ENCODE measurements around the gene SNX32. TPM values are rescaled to one million over a fixed set of nuclear protein-coding genes. Genes with fewer than 3 reads are reported as not detected.

Gene SNX32
- total RNA-seq, 4 donors from 2014 or later = 0.76 to 1.1 TPM; not detected in 2

DNA sequence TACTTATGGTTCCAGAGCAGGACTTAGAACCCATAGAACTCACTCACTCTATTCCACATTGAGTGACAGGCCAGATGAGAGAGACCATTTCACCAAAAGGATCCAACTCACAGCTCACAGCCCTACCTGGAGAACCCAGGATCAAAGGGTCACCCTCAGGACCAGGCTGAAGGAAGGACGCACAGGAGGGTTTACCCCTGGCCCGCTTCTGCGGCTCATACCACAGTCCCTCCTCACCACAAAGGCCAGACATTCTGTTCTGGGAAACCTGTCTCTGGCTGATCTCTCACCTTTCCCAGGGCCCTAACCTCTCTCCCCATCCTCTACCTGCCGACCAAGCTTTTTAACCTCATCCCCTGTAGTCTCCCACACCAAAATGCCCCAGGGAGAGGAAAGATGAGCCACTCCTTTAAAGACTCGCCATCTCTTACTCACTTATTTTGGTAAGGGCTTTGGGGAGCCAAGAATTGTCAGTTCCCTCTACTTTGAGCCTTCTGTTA, 61.8 kb downstream of the SNX32 start:
- TF ChIP-seq POLR2A (IDR thresholded peaks at IDR 0.05) (no peak), POLR2AphosphoS5 (IDR thresholded peaks at IDR 0.05) (no peak), EP300 (IDR thresholded peaks at IDR 0.05) (no peak), CTCF (IDR thresholded peaks at IDR 0.05) (no peak)
- Histone ChIP-seq H3K27me3 (no peaks in the 10 kb centered on the region), H3K27ac (no peak overlapping the region), H3K4me3 (no peak overlapping the region), H3K4me1 (peaks cover 58% of the 10 kb centered on the region), H3K9me3 (no peaks in the 10 kb centered on the region), H3K36me3 (no peaks in the 10 kb centered on the region)
- no peak for DNase-seq (ENCODE audit: low spot score in 2 of 2)
- 85% methylated on average over 5 of the region's 5 CpGs for WGBS

- WGBS = 91% methylated on average over 14 of the region's 14 CpGs
- TF ChIP-seq CTCF (IDR thresholded peaks at IDR 0.05) (no peak), POLR2A (IDR thresholded peaks at IDR 0.05) (no peak), EP300 (IDR thresholded peaks at IDR 0.05) (no peak), POLR2AphosphoS5 (IDR thresholded peaks at IDR 0.05) (no peak)
- no peak overlapping the region for H3K27ac ChIP-seq
- H3K27me3 ChIP-seq = no peaks in the 10 kb centered on the region
- H3K9me3 ChIP-seq = no peaks in the 10 kb centered on the region
- H3K4me1 ChIP-seq = peaks cover 59% of the 10 kb centered on the region
- H3K36me3 ChIP-seq = no peaks in the 10 kb centered on the region
- no peak overlapping the region for H3K4me3 ChIP-seq
- DNase-seq (ENCODE audit: low spot score in 2 of 2) = no peak
Observed at GRCh38 chr11:65896034-65896999, 62.6 kb downstream of the SNX32 start.

GRCh38 chr11:65897020-65897471, 63.3 kb downstream of the SNX32 start:
- Histone ChIP-seq H3K4me3 (no peak overlapping the region), H3K4me1 (peaks cover 51% of the 10 kb centered on the region), H3K27ac (no peak overlapping the region), H3K36me3 (no peaks in the 10 kb centered on the region), H3K27me3 (no peaks in the 10 kb centered on the region), H3K9me3 (no peaks in the 10 kb centered on the region)
- no peak for DNase-seq (ENCODE audit: low spot score in 2 of 2)
- TF ChIP-seq POLR2AphosphoS5 (IDR thresholded peaks at IDR 0.05) (no peak), POLR2A (IDR thresholded peaks at IDR 0.05) (no peak), EP300 (IDR thresholded peaks at IDR 0.05) (no peak), CTCF (IDR thresholded peaks at IDR 0.05) (no peak)
- WGBS = 86% methylated on average over 4 of the region's 4 CpGs

- Histone ChIP-seq H3K27me3 (no peaks in the 10 kb centered on the region), H3K36me3 (no peaks in the 10 kb centered on the region), H3K9me3 (no peaks in the 10 kb centered on the region), H3K27ac (no peak overlapping the region), H3K4me1 (peaks cover 34% of the 10 kb centered on the region), H3K4me3 (peak overlapping the region; percentile 75)
- 33% methylated on average over 19 of the region's 28 CpGs for WGBS
- DNase-seq (ENCODE audit: low spot score in 2 of 2) = no peak
- no peak for TF ChIP-seq POLR2A (IDR thresholded peaks at IDR 0.05)
- TF ChIP-seq POLR2AphosphoS5 (IDR thresholded peaks at IDR 0.05) = no peak
- no peak for TF ChIP-seq CTCF (IDR thresholded peaks at IDR 0.05)
- TF ChIP-seq EP300 (IDR thresholded peaks at IDR 0.05) = no peak
Observed at GRCh38 chr11:65898656-65899355, 65.0 kb downstream of the SNX32 start.
